SK-N-SH treated with all-trans-retinoic acid at 6 μM for 48 hours (cell line): ENCODE results near the gene PDE6B.

Experiments used
- ATAC-seq: fragments of 200-7000 bp; cut with Tn5 transposase; 3 replicates; pipeline ENCODE4 v1.9.1; 2020; ENCODE audit warnings: mild to moderate bottlenecking, moderate library complexity
- BACH2 ChIP-seq: fragments of 250-450 bp; sonication (Bioruptor Pico); IDR thresholded peaks from 2 replicates; pipeline ENCODE4 v1.9.0; 2021; ENCODE audit warnings: mild to moderate bottlenecking, borderline replicate concordance
- CREB5 ChIP-seq: fragments of 250-450 bp; sonication (Bioruptor Pico); IDR thresholded peaks from 2 replicates; pipeline ENCODE4 v1.5.1; 2020; ENCODE audit warnings: low read depth, mild to moderate bottlenecking, moderate library complexity
- CSDC2 ChIP-seq: fragments of 250-450 bp; sonication (Bioruptor Pico); IDR thresholded peaks from 2 replicates; pipeline ENCODE4 v1.5.0; 2020; ENCODE audit warnings: mild to moderate bottlenecking, moderate library complexity
- ESRRG ChIP-seq: fragments of 250-450 bp; sonication (Bioruptor Pico); IDR thresholded peaks from 2 replicates; pipeline ENCODE4 v1.6.1; 2021; ENCODE audit warnings: mild to moderate bottlenecking
- GLIS3 ChIP-seq: fragments of 250-450 bp; sonication (Bioruptor Pico); IDR thresholded peaks from 2 replicates; pipeline ENCODE4 v1.5.0; 2020; ENCODE audit warnings: mild to moderate bottlenecking, moderate library complexity
- ISL1 ChIP-seq: fragments of 250-450 bp; sonication (Bioruptor Pico); IDR thresholded peaks from 2 replicates; pipeline ENCODE4 v2.1.2; 2022; ENCODE audit warnings: mild to moderate bottlenecking, moderate library complexity
- OSR1 ChIP-seq: fragments of 250-450 bp; sonication (Bioruptor Pico); IDR thresholded peaks from 2 replicates; pipeline ENCODE4 v1.8.0; 2022; ENCODE audit warnings: moderate library complexity, mild to moderate bottlenecking, inconsistent platforms
- PATZ1 ChIP-seq: fragments of 250-450 bp; sonication (Bioruptor Pico); IDR thresholded peaks from 2 replicates; pipeline ENCODE4 v1.8.0; 2020; ENCODE audit warnings: mild to moderate bottlenecking, moderate library complexity, borderline replicate concordance
- POU6F1 ChIP-seq: fragments of 250-450 bp; sonication (Bioruptor Pico); IDR thresholded peaks from 2 replicates; pipeline ENCODE4 v1.8.0; 2021; ENCODE audit warnings: low read depth, mild to moderate bottlenecking, moderate library complexity, borderline replicate concordance
- PPARA ChIP-seq: fragments of 250-450 bp; sonication (Bioruptor Pico); IDR thresholded peaks from 2 replicates; pipeline ENCODE4 v1.5.0; 2020; ENCODE audit warnings: mild to moderate bottlenecking, borderline replicate concordance
- RARB ChIP-seq: fragments of 250-450 bp; sonication (Bioruptor Pico); IDR thresholded peaks from 2 replicates; pipeline ENCODE4 v1.8.0; 2021; ENCODE audit warnings: mild to moderate bottlenecking, moderate library complexity
- TCF4 ChIP-seq: fragments of 250-450 bp; sonication (Bioruptor Pico); IDR thresholded peaks from 2 replicates; pipeline ENCODE4 v1.8.0; 2021; ENCODE audit warnings: mild to moderate bottlenecking, moderate library complexity, borderline replicate concordance
- TOX ChIP-seq: fragments of 250-450 bp; sonication (Bioruptor Pico); IDR thresholded peaks from 2 replicates; pipeline ENCODE4 v1.8.0; 2021; ENCODE audit warnings: mild to moderate bottlenecking, moderate library complexity, borderline replicate concordance
- TSHZ2 ChIP-seq: fragments of 250-450 bp; sonication (Bioruptor Pico); IDR thresholded peaks from 2 replicates; pipeline ENCODE4 v1.5.0; 2020; ENCODE audit warnings: mild to moderate bottlenecking, moderate library complexity
- ZC3H10 ChIP-seq: fragments of 250-450 bp; sonication (Bioruptor Pico); IDR thresholded peaks from 2 replicates; pipeline ENCODE4 v1.5.1; 2021; ENCODE audit warnings: mild to moderate bottlenecking, moderate library complexity
- ZFP3 ChIP-seq: fragments of 250-450 bp; sonication (Bioruptor Pico); IDR thresholded peaks from 2 replicates; pipeline ENCODE4 v1.5.0; 2020; ENCODE audit warnings: mild to moderate bottlenecking, moderate library complexity
- ZFP30 ChIP-seq: fragments of 450-650 bp; formaldehyde crosslinking; IDR thresholded peaks from 2 replicates; pipeline ENCODE4 v1.5.0; 2022; ENCODE audit warnings: mild to moderate bottlenecking, moderate library complexity
- ZNF565 ChIP-seq: fragments of 450-650 bp; formaldehyde crosslinking; conservative IDR thresholded peaks from 2 replicates; pipeline ENCODE4 v1.5.0; 2020; ENCODE audit warnings: low read depth, mild to moderate bottlenecking, moderate library complexity
- ZNF70 ChIP-seq: fragments of 450-650 bp; formaldehyde crosslinking; IDR thresholded peaks from 2 replicates; pipeline ENCODE4 v1.5.0; 2020; ENCODE audit warnings: mild to moderate bottlenecking, moderate library complexity
- ZNF8 ChIP-seq: fragments of 450-650 bp; formaldehyde crosslinking; IDR thresholded peaks from 2 replicates; pipeline ENCODE4 v1.5.0; 2020; ENCODE audit warnings: mild to moderate bottlenecking, moderate library complexity

The PDE6B gene

GRCh38 chr4:712916-713632, 87.7 kb downstream of the PDE6B start (continued):
- no peak for TF ChIP-seq ISL1
- TF ChIP-seq POU6F1 (CRISPR knock-in tag) = no peak
- TF ChIP-seq, all 23 proteins: peak for 0

- no peak for TF ChIP-seq TOX (CRISPR knock-in tag)
- TF ChIP-seq BACH2 (CRISPR knock-in tag) = no peak
- no peak for TF ChIP-seq ZNF70 (CRISPR knock-in tag)
- no peak for TF ChIP-seq OSR1
- no peak for TF ChIP-seq TCF4 (CRISPR knock-in tag)
- TF ChIP-seq ZFP3 (CRISPR knock-in tag) = no peak
- no peak for TF ChIP-seq TSHZ2 (CRISPR knock-in tag)
- TF ChIP-seq ZC3H10 = no peak
- TF ChIP-seq RARB (CRISPR knock-in tag) = no peak
- ATAC-seq = no peak
Observed at GRCh38 chr4:714087-714486, 88.7 kb downstream of the PDE6B start.

- TF ChIP-seq ZC3H10 = no peak
- TF ChIP-seq TCF4 (CRISPR knock-in tag) = no peak
- no peak for TF ChIP-seq ZNF8 (CRISPR knock-in tag)
- no peak for TF ChIP-seq CREB5
- ATAC-seq = no peak
Observed at GRCh38 chr4:717601-718320, 92.4 kb downstream of the PDE6B start.

- TF ChIP-seq ZFP30 (CRISPR knock-in tag) (no peak), ESRRG (no peak), ZC3H10 (no peak), TSHZ2 (CRISPR knock-in tag) (no peak), PATZ1 (CRISPR knock-in tag) (no peak), OSR1 (no peak), POU6F1 (CRISPR knock-in tag) (no peak), ZNF565 (CRISPR knock-in tag) (no peak), ISL1 (no peak), PPARA (CRISPR knock-in tag) (no peak), ZNF70 (CRISPR knock-in tag) (no peak), CREB5 (no peak), GLIS3 (CRISPR knock-in tag) (no peak), CSDC2 (CRISPR knock-in tag) (no peak)
- ATAC-seq = no peak
Observed at GRCh38 chr4:718460-718859, 93.1 kb downstream of the PDE6B start.
